ENCODE data around the gene FUT8.

DNA sequence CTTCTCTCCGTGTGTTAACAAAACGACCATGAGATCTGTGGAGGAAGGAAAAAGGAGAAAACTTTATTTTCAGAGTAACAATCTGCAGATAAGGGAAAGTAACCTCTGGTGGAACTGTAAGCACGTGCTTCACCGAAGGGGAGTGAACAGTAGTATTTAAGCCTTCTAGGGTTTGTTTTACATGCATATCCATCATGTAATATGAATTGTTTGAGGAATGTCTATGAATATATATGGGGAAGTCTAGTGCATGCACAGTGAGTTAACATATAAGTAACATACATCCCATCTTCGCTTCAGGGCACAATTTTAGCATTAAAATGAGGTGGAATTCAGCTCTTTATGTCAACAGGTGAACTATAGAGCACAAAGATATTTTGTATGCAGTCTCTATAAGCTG is 101.1 kb downstream of the FUT8 start:
- TF ChIP-seq, protein P1, sequence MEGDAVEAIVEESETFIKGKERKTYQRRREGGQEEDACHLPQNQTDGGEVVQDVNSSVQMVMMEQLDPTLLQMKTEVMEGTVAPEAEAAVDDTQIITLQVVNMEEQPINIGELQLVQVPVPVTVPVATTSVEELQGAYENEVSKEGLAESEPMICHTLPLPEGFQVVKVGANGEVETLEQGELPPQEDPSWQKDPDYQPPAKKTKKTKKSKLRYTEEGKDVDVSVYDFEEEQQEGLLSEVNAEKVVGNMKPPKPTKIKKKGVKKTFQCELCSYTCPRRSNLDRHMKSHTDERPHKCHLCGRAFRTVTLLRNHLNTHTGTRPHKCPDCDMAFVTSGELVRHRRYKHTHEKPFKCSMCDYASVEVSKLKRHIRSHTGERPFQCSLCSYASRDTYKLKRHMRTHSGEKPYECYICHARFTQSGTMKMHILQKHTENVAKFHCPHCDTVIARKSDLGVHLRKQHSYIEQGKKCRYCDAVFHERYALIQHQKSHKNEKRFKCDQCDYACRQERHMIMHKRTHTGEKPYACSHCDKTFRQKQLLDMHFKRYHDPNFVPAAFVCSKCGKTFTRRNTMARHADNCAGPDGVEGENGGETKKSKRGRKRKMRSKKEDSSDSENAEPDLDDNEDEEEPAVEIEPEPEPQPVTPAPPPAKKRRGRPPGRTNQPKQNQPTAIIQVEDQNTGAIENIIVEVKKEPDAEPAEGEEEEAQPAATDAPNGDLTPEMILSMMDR (conservative IDR thresholded peaks at IDR 0.05; ENCODE audit: low read length), result no peak
- no peak for TF ChIP-seq EZH2phosphoT487 (IDR thresholded peaks at IDR 0.05; ENCODE audit: borderline replicate concordance)

Data from Loucy (cell line).